GM12864 (cell line): Measurements from ENCODE around the gene GNPDA2.

Source experiments
- DNase-seq: peaks from one replicate; pipeline ENCODE4 v3.0.0-alpha.2; 2011; ENCODE audit warnings: low read depth
- H3K4me3 ChIP-seq: 2 replicates; pipeline ENCODE4 v1.5.1; 2011; ENCODE audit warnings: mild to moderate bottlenecking, low read depth, low read length, control low read depth
- TF ChIP-seq, protein P1 (sequence below): IDR thresholded peaks from 2 replicates; pipeline ENCODE4 v1.5.1; 2011; ENCODE audit warnings: low read depth, mild to moderate bottlenecking, moderate library complexity, low read length, control low read depth, inconsistent platforms; ENCODE audit errors: missing control alignments

The GNPDA2 gene

DNA sequence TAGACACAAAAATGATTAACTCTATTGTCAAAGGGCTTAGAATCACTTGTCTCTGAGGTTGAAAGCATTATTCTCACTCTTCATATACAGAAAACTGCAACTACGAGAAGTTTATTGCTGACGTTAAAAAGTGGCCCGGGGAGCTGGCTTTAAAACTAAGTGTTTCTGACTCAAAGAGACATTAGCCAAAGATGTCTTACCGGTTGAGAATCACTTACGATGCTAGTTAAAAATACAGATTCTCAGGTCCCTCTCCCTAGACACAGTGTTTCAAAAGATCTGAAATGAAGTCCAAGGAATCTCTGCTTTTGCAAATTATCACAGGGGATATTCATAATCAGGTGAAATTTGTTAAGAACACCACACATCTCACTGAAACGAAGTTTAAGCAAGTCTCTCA, 1.2 kb downstream of the GNPDA2 start:
- peak; percentile 4 for DNase-seq
- peak overlapping the region; percentile 66 for H3K4me3 ChIP-seq
- TF ChIP-seq, protein P1, sequence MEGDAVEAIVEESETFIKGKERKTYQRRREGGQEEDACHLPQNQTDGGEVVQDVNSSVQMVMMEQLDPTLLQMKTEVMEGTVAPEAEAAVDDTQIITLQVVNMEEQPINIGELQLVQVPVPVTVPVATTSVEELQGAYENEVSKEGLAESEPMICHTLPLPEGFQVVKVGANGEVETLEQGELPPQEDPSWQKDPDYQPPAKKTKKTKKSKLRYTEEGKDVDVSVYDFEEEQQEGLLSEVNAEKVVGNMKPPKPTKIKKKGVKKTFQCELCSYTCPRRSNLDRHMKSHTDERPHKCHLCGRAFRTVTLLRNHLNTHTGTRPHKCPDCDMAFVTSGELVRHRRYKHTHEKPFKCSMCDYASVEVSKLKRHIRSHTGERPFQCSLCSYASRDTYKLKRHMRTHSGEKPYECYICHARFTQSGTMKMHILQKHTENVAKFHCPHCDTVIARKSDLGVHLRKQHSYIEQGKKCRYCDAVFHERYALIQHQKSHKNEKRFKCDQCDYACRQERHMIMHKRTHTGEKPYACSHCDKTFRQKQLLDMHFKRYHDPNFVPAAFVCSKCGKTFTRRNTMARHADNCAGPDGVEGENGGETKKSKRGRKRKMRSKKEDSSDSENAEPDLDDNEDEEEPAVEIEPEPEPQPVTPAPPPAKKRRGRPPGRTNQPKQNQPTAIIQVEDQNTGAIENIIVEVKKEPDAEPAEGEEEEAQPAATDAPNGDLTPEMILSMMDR: no peak

DNA sequence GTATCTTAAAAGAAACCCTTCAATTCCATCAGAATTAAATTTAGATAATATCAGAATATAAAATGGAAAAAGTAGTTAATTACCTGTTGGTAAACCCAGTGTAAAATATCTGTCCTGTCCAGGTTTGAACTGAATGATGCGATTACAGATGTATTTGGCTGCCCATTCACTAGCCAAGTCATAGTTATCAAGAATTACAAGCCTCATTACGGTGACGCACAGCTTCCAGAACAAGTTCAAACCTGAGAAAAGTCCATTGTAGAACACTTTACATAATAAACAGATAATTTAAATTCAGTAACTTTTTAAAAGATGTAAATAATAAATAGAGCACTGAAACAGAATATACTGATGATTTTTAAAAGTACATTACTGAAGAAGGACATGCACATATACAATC, 4.4 kb downstream of the GNPDA2 start:
- TF ChIP-seq, protein P1: no peak
- no peak for DNase-seq
- no peak overlapping the region for H3K4me3 ChIP-seq

DNA sequence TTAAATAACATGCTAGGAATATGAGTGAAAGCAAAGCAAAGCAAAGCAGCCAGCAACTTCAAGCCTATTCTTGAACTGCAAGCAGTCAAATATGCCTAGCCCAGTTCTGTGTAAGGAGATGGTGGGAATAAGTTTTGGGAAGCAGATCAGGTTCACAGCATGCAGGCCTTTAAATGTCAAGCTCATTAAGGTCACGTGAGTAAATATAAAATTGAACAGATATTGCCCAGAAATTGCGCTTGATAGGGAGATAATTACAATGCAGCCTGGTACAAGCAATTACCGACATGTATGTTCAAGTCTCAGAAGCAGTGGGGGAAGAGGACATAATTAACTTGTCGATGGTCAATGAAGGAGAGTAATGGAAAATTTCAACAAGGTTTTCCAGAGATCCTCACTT, 6.0 kb downstream of the GNPDA2 start:
- no peak for DNase-seq
- H3K4me3 ChIP-seq: no peak overlapping the region
- TF ChIP-seq, protein P1: no peak

DNA sequence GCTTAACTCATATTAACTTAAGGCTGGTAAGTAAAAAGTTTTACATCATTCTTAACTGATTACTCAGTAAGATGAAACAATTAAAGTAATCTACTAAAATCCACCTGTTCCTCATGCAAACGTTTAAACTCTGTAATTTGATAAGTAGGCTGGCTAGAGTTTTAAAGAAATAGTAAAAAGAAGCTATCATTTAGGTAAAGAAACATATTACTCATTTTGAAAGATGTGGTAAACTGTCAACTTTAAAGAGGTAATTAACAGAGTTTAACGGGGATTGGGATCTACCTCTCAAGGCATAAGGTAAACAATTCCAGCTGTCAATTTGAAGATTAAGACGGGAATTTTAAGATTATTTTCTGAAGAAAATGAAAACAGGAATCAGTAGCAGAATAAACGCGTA, 9.8 kb downstream of the GNPDA2 start:
- DNase-seq: no peak
- no peak overlapping the region for H3K4me3 ChIP-seq
- TF ChIP-seq, protein P1: no peak

DNA sequence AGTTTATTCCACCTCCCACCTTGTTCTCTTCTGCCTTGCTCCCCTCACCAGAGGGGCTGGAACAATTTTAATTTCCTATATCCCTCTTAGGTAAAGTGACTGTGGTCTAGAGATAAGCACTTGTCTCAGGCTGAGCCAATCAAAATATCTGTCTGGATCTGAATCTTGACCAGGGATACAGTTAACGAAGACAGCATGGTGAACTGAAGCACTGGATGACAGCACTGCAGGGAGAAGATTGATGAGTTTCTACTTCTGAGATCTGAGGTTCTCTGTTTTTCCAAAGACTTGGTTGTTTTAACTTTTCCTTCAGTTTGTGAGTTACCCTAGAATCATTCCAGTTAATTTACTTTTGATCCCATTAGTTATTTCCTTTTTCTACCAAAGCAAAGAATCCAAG, 13.2 kb downstream of the GNPDA2 start:
- TF ChIP-seq, protein P1: no peak
- H3K4me3 ChIP-seq: no peak overlapping the region
- DNase-seq: no peak

DNA sequence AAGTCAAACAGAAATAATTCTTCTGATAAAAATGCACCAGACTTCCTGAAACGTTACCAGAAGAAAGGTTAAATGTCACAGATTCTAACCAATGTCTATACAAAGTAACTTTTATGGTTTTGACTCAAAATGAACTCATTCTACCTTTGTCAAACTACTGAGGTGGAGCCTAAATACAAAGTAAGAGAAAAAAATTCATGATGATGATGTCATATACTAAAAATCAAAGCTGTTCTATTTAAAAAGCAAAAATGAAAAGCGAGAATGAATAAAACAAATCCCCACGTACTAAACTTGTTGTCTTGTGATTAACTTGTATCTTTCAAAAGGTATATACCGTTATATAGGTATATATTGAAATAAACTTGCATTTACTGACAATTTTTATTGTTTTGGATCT, 21.7 kb downstream of the GNPDA2 start:
- H3K4me3 ChIP-seq: no peak overlapping the region
- no peak for DNase-seq
- TF ChIP-seq, protein P1: no peak

DNA sequence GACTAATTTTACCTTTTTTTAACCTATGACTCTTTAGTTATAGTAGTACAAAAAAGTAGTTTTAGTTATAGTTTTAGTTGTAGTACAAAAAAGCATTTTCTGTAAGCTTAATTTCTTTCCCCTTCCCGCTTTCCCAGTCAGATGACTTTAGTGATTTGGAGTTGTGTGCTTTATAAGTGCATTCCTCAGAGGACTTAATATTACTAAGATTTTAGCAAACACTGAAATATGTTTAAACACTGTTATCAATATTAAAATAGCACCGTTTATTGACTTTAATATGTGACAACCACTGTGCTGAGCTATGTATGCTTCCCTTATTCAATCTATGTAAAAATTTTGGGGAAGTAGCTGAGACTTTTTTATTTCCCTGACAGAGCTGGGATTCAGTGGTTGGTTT, 25.3 kb downstream of the GNPDA2 start:
- no peak for DNase-seq
- no peak overlapping the region for H3K4me3 ChIP-seq
- TF ChIP-seq, protein P1: no peak
